Glutamatergic neuron (in vitro differentiated cells): ENCODE measurements around the gene PCP4L1. TPM values are rescaled to one million over a fixed set of nuclear protein-coding genes. Genes with fewer than 3 reads are reported as not detected.

Source experiments
- DNase-seq: peaks from one replicate; pipeline ENCODE4 v3.0.0; 2022
- H3K27ac Mint-ChIP-seq: one replicate; pipeline ENCODE4 v1.8.0; 2020; ENCODE audit warnings: mild to moderate bottlenecking, mixed read lengths, inconsistent platforms; ENCODE audit not compliant: unreplicated experiment
- H3K27me3 Mint-ChIP-seq: one replicate; pipeline ENCODE4 v1.8.0; 2020; ENCODE audit warnings: mild to moderate bottlenecking, moderate library complexity, mixed read lengths, inconsistent platforms; ENCODE audit not compliant: unreplicated experiment
- H3K36me3 Mint-ChIP-seq: one replicate; pipeline ENCODE4 v1.8.0; 2020; ENCODE audit warnings: mild to moderate bottlenecking, mixed read lengths, inconsistent platforms; ENCODE audit not compliant: unreplicated experiment
- H3K4me1 Mint-ChIP-seq: one replicate; pipeline ENCODE4 v1.8.0; 2020; ENCODE audit warnings: mild to moderate bottlenecking, low read depth, mixed read lengths, inconsistent platforms; ENCODE audit not compliant: unreplicated experiment
- H3K4me3 Mint-ChIP-seq: one replicate; pipeline ENCODE4 v1.8.0; 2020; ENCODE audit warnings: mild to moderate bottlenecking, mixed read lengths, inconsistent platforms; ENCODE audit not compliant: unreplicated experiment
- H3K9me3 Mint-ChIP-seq: one replicate; pipeline ENCODE4 v1.8.0; 2020; ENCODE audit warnings: mild to moderate bottlenecking, moderate library complexity, mixed read lengths, inconsistent platforms; ENCODE audit not compliant: unreplicated experiment
- CTCF ChIP-seq: fragments of 200-600 bp; sonication (generic); IDR thresholded peaks from one replicate; pipeline ENCODE4 v1.5.0; 2021; ENCODE audit not compliant: partially characterized antibody, unreplicated experiment
- microRNA-seq: library from miRNA; unstranded; fragments of <30 nt; microRNA quantifications from one replicate; pipeline ENCODE4, GENCODE V29; 2020; ENCODE audit not compliant: unreplicated experiment
- total RNA-seq: library from RNA; stranded (reverse); fragmentation: NEBNext Ultra II Directional; extraction: Animal tissue kit (Norgen Biotek cat#: 25700); gene quantifications from one replicate; pipeline ENCODE4 v1.2.1, GENCODE V29; 2021; ENCODE audit not compliant: unreplicated experiment

The PCP4L1 gene
- total RNA-seq, 1 donor from 2014 or later = 1.1 TPM

DNA sequence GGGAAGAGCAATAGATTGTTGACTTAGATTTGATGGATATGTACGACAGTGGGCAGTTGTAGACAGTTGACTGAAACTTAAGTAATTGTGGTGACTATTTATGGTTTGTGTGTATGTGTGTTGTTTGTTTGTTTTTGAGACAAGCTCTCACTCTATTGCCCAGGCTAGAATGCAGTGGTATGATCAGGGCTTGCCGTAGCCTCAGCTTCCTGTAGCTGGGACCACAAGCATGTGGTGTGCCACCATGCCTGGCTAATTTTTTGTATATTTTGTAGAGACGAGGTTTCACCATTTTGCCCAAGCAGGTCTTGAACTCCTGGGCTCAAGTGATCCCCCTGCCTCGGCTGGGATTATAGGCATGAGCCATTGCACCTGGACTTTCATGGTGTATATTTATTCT lies 65.5 kb downstream of the PCP4L1 start:
- DNase-seq = no peak
- Mint-ChIP-seq H3K36me3 (no peaks in the 10 kb centered on the region), H3K4me3 (no peak overlapping the region), H3K27ac (no peak overlapping the region), H3K27me3 (peaks cover 2% of the 10 kb centered on the region), H3K9me3 (no peaks in the 10 kb centered on the region), H3K4me1 (no peaks in the 10 kb centered on the region)
- no peak for TF ChIP-seq CTCF

GRCh38 chr1:161330346-161330745 lies 71.8 kb downstream of the PCP4L1 start:
- TF ChIP-seq CTCF = no peak
- no peaks in the 10 kb centered on the region for H3K36me3 Mint-ChIP-seq
- H3K27me3 Mint-ChIP-seq = peaks cover 2% of the 10 kb centered on the region
- no peak for DNase-seq
- H3K4me1 Mint-ChIP-seq = no peaks in the 10 kb centered on the region
- H3K27ac Mint-ChIP-seq = no peak overlapping the region
- no peak overlapping the region for H3K4me3 Mint-ChIP-seq
- H3K9me3 Mint-ChIP-seq = no peaks in the 10 kb centered on the region

DNA sequence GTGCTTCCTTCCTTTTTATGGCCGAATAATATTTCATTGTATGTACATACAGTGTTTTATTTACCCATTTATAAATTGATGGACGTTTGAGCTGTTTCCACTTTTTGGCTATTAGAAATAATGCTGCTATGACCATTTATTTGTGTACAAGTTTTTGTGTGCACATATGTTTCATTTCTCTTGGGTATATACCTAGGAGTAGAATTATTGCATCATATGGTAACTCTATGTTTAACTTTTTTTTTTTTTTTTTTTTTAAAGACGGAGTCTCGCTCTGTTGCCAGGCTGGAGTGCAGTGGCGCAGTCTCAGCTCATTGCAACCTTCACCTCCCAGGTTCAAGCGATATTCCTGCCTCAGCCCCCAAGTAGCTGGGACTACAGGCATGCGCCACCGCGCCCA lies 74.6 kb downstream of the PCP4L1 start:
- Mint-ChIP-seq H3K4me1 (no peaks in the 10 kb centered on the region), H3K27ac (no peak overlapping the region), H3K9me3 (no peaks in the 10 kb centered on the region), H3K4me3 (no peak overlapping the region), H3K36me3 (no peaks in the 10 kb centered on the region), H3K27me3 (no peaks in the 10 kb centered on the region)
- no peak for TF ChIP-seq CTCF
- no peak for DNase-seq

Small RNAs within 50 kb of the gene (microRNA-seq; reads per million reads assigned to microRNA genes)
- gene MIR5187 = 5.4 reads per million, percentile 34 among the genes with 10 or more reads in this experiment

Other genes starting within 250 kb of the PCP4L1 start
- 7.7 TPM for gene F11R, start 237.6 kb upstream of the PCP4L1 start, total RNA-seq
- 24.2 TPM for gene TSTD1, start 219.8 kb upstream of the PCP4L1 start, total RNA-seq
- gene USF1, start 212.8 kb upstream of the PCP4L1 start, total RNA-seq = 158 TPM
- not detected for gene ARHGAP30, start 188.9 kb upstream of the PCP4L1 start, total RNA-seq
- 0.39 TPM for gene NECTIN4, start 169.2 kb upstream of the PCP4L1 start, total RNA-seq
- gene KLHDC9, start 160.4 kb upstream of the PCP4L1 start, total RNA-seq = 10.9 TPM
- gene PFDN2, start 140.7 kb upstream of the PCP4L1 start, total RNA-seq = 83.7 TPM
- gene NIT1, start 140.6 kb upstream of the PCP4L1 start, total RNA-seq = 40.2 TPM
- gene DEDD, start 126.1 kb upstream of the PCP4L1 start, total RNA-seq = 34.6 TPM
- gene UFC1, start 104.8 kb upstream of the PCP4L1 start, total RNA-seq = 59.2 TPM
- 21.5 TPM for gene USP21, start 99.2 kb upstream of the PCP4L1 start, total RNA-seq
- gene PPOX, start 92.3 kb upstream of the PCP4L1 start, total RNA-seq = 53.2 TPM
- gene B4GALT3, start 81.2 kb upstream of the PCP4L1 start, total RNA-seq = 35.7 TPM
- 12.3 TPM for gene ADAMTS4, start 59.7 kb upstream of the PCP4L1 start, total RNA-seq
- gene NDUFS2, start 56.4 kb upstream of the PCP4L1 start, total RNA-seq = 112 TPM
- gene FCER1G, start 43.5 kb upstream of the PCP4L1 start, total RNA-seq = 1.3 TPM
- not detected for gene APOA2, start 35.1 kb upstream of the PCP4L1 start, total RNA-seq
- 20.7 TPM for gene TOMM40L, start 32.7 kb upstream of the PCP4L1 start, total RNA-seq
- not detected for gene NR1I3, start 20.5 kb upstream of the PCP4L1 start, total RNA-seq
- gene MPZ, start 51.2 kb downstream of the PCP4L1 start, total RNA-seq = 16.4 TPM
- gene SDHC, start 55.6 kb downstream of the PCP4L1 start, total RNA-seq = 170 TPM
- not detected for gene CFAP126, start 109.1 kb downstream of the PCP4L1 start, total RNA-seq
- not detected for gene FCGR2A, start 246.7 kb downstream of the PCP4L1 start, total RNA-seq